Stimulated activated effector memory CD8-positive, alpha-beta T cell treated with anti-CD3 and anti-CD28 coated beads, Interleukin-12 subunit alpha, Interleukin-12 subunit beta, amount 100 ng/mL, for 72 hours (primary cell): Measurements from ENCODE around the gene PLIN4.

Source experiments
- ATAC-seq: fragments of 150-1000 bp; cut with Tn5 transposase; 2 replicates; pipeline ENCODE4 v1.10.0; 2021
- DNase-seq, 2 donors: peaks; one replicate each; pipeline ENCODE4 v3.0.0; 2021 to 2022; ENCODE audit warnings: low spot score in 2 of 2
- H3K27ac Mint-ChIP-seq: one replicate; pipeline ENCODE4 v1.8.0; 2022; ENCODE audit warnings: mild to moderate bottlenecking, mixed read lengths
- H3K36me3 Mint-ChIP-seq: one replicate; pipeline ENCODE4 v1.8.0; 2022; ENCODE audit warnings: mild to moderate bottlenecking, mixed read lengths
- H3K4me1 Mint-ChIP-seq: one replicate; pipeline ENCODE4 v1.8.0; 2022; ENCODE audit warnings: mixed read lengths
- H3K4me3 Mint-ChIP-seq: one replicate; pipeline ENCODE4 v1.8.0; 2022; ENCODE audit warnings: mild to moderate bottlenecking, mixed read lengths
- H3K9me3 Mint-ChIP-seq: one replicate; pipeline ENCODE4 v1.8.0; 2022; ENCODE audit warnings: mixed read lengths

The PLIN4 gene

DNA sequence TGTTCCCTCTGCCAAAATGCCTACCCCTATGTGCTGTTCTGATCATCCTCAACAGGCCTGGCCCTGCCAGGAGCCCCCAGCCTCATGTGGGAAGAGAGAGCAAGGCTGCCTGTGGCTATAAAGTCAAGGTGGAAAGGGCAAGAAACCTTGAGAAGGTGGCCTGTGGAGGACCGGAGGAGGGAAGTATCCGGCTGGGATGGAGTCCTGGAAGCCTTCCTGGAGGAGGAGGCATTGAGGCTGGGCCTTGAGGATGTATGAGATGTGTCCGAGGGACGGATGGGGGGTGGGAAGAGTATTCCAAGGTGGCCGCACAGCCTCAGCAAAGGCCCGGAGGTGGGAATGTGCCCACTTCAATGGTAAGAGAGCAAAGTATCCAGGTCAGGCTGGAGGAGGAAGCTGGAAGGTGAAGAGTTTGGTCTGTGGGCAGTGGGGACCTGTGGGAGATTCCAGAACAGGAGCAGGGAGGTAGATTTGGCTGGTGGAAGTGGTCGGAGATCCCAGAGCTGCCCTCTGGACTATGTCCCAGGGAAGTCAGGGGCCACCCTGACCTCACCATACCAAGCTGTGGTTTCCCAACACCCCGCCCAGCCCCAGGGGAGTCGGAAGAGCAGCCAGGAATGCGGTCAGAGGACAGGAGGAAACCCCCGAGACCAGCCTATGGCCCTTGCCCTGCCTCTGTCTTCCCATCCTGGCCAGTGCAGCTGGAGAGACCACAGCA, 3.0 kb upstream of the PLIN4 start:
- H3K27ac Mint-ChIP-seq, result no peak overlapping the region
- H3K4me1 Mint-ChIP-seq, result peaks cover 5% of the 10 kb centered on the region
- no peak for DNase-seq
- no peaks in the 10 kb centered on the region for H3K36me3 Mint-ChIP-seq
- ATAC-seq, result no peak
- H3K9me3 Mint-ChIP-seq, result no peaks in the 10 kb centered on the region
- no peak overlapping the region for H3K4me3 Mint-ChIP-seq

GRCh38 chr19:4519521-4520277, 1.4 kb upstream of the PLIN4 start:
- DNase-seq (no peak), ATAC-seq (no peak)
- Mint-ChIP-seq H3K9me3 (no peaks in the 10 kb centered on the region), H3K4me1 (no peaks in the 10 kb centered on the region), H3K4me3 (no peak overlapping the region), H3K27ac (no peak overlapping the region), H3K36me3 (no peaks in the 10 kb centered on the region)

DNA sequence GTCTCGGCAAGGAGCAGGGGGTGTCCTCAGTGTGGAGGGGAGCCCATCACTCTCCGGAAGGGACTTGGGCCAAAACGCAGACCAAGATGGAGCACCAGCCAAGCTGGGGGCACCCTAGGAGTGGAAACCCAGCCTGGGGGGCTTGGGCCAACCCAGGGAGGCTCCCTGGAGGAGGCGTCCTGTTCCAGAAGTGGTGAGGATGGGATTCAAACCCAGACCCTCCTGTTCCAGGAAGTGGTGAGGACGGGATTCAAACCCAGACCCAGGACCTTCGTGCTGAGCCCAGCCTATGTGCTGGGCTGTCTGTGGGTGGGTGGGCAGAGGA, 848 bp upstream of the PLIN4 start:
- ATAC-seq, result no peak
- H3K9me3 Mint-ChIP-seq, result no peaks in the 10 kb centered on the region
- no peaks in the 10 kb centered on the region for H3K36me3 Mint-ChIP-seq
- no peaks in the 10 kb centered on the region for H3K4me1 Mint-ChIP-seq
- peak overlapping the region; percentile 12 for H3K27ac Mint-ChIP-seq
- no peak overlapping the region for H3K4me3 Mint-ChIP-seq
- DNase-seq, result no peak

GRCh38 chr19:4517451-4518057, 732 bp downstream of the PLIN4 start:
- DNase-seq, result no peak
- H3K4me1 Mint-ChIP-seq, result no peaks in the 10 kb centered on the region
- no peaks in the 10 kb centered on the region for H3K9me3 Mint-ChIP-seq
- H3K36me3 Mint-ChIP-seq, result no peaks in the 10 kb centered on the region
- H3K4me3 Mint-ChIP-seq, result no peak overlapping the region
- ATAC-seq, result no peak
- no peak overlapping the region for H3K27ac Mint-ChIP-seq

- no peaks in the 10 kb centered on the region for H3K9me3 Mint-ChIP-seq
- H3K4me3 Mint-ChIP-seq, result no peak overlapping the region
- no peak for DNase-seq
- H3K36me3 Mint-ChIP-seq, result no peaks in the 10 kb centered on the region
- H3K4me1 Mint-ChIP-seq, result no peaks in the 10 kb centered on the region
- no peak for ATAC-seq
- H3K27ac Mint-ChIP-seq, result no peak overlapping the region
These were observed 1.4 kb downstream of the PLIN4 start for GRCh38 chr19:4516939-4517300.

DNA sequence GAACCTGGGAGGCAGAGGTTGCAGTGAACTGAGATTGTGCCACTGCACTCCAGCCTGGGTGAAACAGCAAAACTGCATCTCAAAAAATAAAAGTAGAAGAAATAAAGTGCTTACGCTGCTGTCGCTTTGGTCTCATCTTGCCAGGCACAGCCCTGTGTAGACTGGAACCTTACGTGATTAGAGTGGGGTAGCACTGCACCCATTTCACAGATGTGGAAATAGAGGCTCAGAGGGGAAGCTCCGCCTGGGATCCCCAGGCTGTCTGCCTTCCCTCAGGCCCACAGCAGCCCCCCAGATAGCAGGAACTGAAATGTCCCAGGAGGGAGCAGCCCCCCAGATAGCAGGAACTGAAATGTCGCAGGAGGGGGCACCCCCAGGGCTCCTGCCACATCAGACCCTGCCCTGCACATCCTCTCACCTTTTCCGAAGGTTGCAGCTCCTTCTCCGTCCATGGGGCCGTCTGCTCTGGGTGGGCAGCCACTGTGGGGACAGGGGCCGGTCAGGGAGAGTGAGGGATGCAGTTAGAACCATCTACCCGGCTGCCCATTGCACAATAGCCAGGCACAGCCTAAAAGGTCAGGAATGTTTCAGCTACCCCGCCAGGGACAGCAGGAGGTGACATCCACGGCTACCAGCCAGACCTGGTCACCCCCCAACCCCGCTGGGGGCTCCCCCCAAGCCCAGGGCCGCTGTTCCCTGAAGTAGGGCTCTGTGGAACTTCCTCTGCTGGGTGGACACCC, 1.9 kb downstream of the PLIN4 start:
- H3K4me1 Mint-ChIP-seq, result no peaks in the 10 kb centered on the region
- ATAC-seq, result no peak
- H3K36me3 Mint-ChIP-seq, result no peaks in the 10 kb centered on the region
- no peak for DNase-seq
- no peak overlapping the region for H3K27ac Mint-ChIP-seq
- H3K4me3 Mint-ChIP-seq, result no peak overlapping the region
- no peaks in the 10 kb centered on the region for H3K9me3 Mint-ChIP-seq

GRCh38 chr19:4515732-4516131, 2.6 kb downstream of the PLIN4 start:
- ATAC-seq, result no peak
- DNase-seq, result no peak
- no peak overlapping the region for H3K4me3 Mint-ChIP-seq
- H3K9me3 Mint-ChIP-seq, result no peaks in the 10 kb centered on the region
- H3K27ac Mint-ChIP-seq, result no peak overlapping the region
- H3K4me1 Mint-ChIP-seq, result no peaks in the 10 kb centered on the region
- H3K36me3 Mint-ChIP-seq, result no peaks in the 10 kb centered on the region

GRCh38 chr19:4513248-4513647, 5.0 kb downstream of the PLIN4 start:
- no peak overlapping the region for H3K4me3 Mint-ChIP-seq
- ATAC-seq, result no peak
- H3K27ac Mint-ChIP-seq, result no peak overlapping the region
- no peak for DNase-seq
- no peaks in the 10 kb centered on the region for H3K9me3 Mint-ChIP-seq
- no peaks in the 10 kb centered on the region for H3K36me3 Mint-ChIP-seq
- no peaks in the 10 kb centered on the region for H3K4me1 Mint-ChIP-seq

DNA sequence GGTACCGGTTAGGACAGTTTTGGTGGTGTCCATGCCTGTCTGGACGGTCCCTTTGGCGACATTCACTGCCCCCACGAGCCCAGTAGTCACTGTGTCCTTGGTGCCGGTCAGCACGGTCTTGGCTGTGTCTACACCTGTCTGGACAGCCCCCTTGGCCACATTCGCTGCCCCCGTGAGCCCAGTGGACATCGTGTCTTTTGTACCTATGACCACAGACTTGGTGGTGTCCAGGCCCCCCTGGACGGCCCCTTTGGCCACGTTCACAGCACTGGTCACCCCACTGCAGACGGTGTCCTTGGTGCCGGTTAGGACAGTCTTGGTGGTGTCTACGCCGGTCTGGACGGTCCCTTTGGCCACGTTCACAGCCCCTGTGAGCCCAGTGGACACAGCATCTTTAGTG, 6.2 kb downstream of the PLIN4 start:
- no peak overlapping the region for H3K27ac Mint-ChIP-seq
- ATAC-seq, result no peak
- DNase-seq, result no peak
- H3K9me3 Mint-ChIP-seq, result no peaks in the 10 kb centered on the region
- H3K4me3 Mint-ChIP-seq, result no peak overlapping the region
- no peaks in the 10 kb centered on the region for H3K4me1 Mint-ChIP-seq
- H3K36me3 Mint-ChIP-seq, result no peaks in the 10 kb centered on the region

DNA sequence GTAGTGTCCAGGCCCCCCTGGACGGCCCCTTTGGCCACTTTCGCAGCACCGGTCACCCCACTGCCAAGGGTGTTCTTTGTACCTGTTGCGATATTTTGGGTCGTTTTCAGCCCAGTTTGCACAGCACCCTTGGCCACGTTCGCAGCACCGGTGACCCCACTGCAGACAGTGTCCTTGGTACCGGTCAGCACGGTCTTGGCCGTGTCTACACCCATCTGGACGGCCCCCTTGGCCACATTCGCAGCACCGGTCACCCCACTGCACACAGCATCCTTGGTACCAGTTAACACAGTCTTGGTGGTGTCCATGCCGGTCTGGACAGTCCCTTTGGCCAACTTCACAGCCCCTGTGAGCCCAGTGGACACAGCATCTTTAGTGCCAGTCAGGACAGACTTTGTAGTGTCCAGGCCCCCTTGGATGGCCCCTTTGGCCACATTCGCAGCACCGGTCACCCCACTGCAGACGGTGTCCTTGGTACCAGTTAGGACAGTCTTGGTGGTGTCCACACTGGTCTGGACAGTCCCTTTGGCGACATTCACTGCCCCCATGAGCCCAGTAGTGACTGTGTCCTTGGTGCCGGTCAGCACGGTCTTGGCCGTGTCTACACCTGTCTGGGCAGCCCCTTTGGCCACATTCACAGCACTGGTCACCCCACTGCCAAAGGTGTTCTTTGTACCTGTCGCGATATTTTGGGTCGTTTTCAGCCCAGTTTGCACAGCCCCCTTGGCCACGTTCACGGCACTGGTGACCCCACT, 6.8 kb downstream of the PLIN4 start:
- ATAC-seq (no peak), DNase-seq (no peak)
- no peak overlapping the region for H3K27ac Mint-ChIP-seq
- H3K9me3 Mint-ChIP-seq, result no peaks in the 10 kb centered on the region
- peaks cover under 1% of the 10 kb centered on the region for H3K36me3 Mint-ChIP-seq
- H3K4me3 Mint-ChIP-seq, result no peak overlapping the region
- H3K4me1 Mint-ChIP-seq, result peaks cover 4% of the 10 kb centered on the region

DNA sequence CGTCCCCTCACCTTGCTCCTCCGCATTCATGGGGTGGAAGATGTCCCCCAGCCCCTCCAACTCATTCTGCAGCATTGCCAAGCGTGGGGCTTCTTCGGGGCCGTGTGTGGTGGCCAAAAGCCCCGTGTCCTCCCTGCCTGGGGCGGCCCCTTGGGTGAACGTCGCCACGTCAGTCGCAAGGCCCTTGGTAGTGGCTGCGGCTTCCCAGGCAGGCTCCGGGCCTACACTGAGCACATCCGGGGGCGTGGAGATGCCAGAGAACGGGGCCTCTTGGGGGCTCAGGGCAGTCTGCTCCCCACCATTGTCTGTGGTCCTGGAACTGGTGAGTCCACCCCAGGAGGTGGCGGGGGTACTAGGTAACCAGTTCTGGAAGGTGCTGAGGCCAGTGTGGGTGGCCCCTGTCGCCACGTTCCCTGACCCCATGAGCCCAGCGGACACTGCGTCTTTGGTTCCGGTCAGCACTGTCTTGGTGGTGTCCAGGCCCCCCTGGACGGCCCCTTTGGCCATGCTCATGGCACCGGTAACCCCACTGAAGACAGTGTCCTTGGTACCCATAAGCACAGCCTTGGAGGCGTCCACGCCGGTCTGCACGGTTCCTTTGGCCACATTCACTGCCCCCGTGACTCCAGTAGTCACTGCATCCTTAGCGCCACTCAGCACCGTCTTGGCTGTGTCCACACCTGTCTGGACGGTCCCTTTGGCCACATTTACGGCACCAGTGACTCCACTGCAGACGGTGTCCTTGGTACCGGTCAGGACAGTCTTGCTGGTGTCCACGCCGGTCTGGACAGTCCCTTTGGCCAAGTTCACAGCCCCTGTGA, 7.6 kb downstream of the PLIN4 start:
- Mint-ChIP-seq H3K4me3 (no peak overlapping the region), H3K4me1 (peaks cover 12% of the 10 kb centered on the region), H3K36me3 (peaks cover 7% of the 10 kb centered on the region), H3K27ac (no peak overlapping the region), H3K9me3 (no peaks in the 10 kb centered on the region)
- ATAC-seq (no peak), DNase-seq (no peak)

GRCh38 chr19:4508698-4509097, 9.6 kb downstream of the PLIN4 start:
- no peak for DNase-seq
- Mint-ChIP-seq H3K9me3 (no peaks in the 10 kb centered on the region), H3K27ac (peak overlapping the region; percentile 67), H3K4me1 (peaks cover 14% of the 10 kb centered on the region), H3K36me3 (peaks cover 11% of the 10 kb centered on the region), H3K4me3 (no peak overlapping the region)
- no peak for ATAC-seq

DNA sequence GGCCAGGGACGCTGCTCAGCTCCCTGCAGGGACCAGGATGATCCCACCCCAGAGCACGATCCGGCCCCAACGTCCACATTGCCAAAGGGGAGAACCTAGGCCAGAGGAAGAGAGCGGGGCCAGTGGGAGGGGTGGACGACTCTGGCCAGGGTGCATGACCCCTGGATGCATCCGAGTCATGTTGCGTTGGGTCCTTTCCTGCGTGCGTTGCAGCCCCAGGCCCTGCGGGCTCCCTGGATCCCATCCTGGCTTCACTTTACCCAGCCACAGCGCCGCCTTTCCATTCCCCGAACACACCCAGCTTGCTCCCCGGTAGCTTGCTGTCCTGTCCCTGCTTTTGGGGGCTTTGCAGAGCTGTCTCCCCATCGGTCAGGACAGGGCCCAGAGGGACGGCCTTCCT, 10.5 kb downstream of the PLIN4 start:
- Mint-ChIP-seq H3K9me3 (no peaks in the 10 kb centered on the region), H3K4me1 (peaks cover 14% of the 10 kb centered on the region), H3K36me3 (peaks cover 13% of the 10 kb centered on the region), H3K4me3 (no peak overlapping the region), H3K27ac (peak overlapping the region; percentile 67)
- no peak for ATAC-seq
- DNase-seq, result no peak

DNA sequence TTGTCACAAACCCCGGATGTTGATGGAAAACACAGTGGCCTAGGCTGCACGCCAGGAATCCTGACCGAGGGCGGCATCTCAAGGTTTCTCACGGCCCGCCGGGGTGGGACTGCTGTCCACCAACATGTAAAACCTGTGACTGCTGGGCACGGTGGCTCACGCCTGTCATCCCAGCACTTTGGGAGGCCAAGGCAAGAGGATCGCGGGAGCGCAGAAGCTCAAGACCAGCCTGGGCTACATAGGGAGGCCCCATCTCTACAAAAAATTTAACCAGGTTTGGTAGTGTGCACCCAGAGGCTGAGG, 11.2 kb downstream of the PLIN4 start:
- H3K4me1 Mint-ChIP-seq, result peaks cover 14% of the 10 kb centered on the region
- DNase-seq (no peak), ATAC-seq (no peak)
- H3K9me3 Mint-ChIP-seq, result no peaks in the 10 kb centered on the region
- H3K27ac Mint-ChIP-seq, result peak overlapping the region; percentile 86
- H3K4me3 Mint-ChIP-seq, result no peak overlapping the region
- peaks cover 19% of the 10 kb centered on the region for H3K36me3 Mint-ChIP-seq
